Ovary (tissue), 9 donors: Measurements from ENCODE around the gene SERINC5. TPM values are rescaled to one million over a fixed set of nuclear protein-coding genes. Genes with fewer than 3 reads are reported as not detected.

Experiments used
- DNase-seq, 5 donors: peaks; one replicate each; pipeline ENCODE4 v3.0.0-alpha.2; 2019 to 2020
- H3K27ac ChIP-seq, 2 donors: fragments of 200-600 bp; one replicate each; pipeline versions ENCODE4 v1.5.1 to v1.8.0; 2019 to 2022
- H3K27me3 ChIP-seq: fragments of 200-600 bp; one replicate; pipeline ENCODE4 v1.8.0; 2022
- H3K36me3 ChIP-seq: fragments of 200-600 bp; sonication (generic); one replicate; pipeline ENCODE4 v1.5.1; 2019
- H3K4me1 ChIP-seq: one replicate; pipeline ENCODE4 v1.8.1; 2013; ENCODE audit warnings: mild to moderate bottlenecking, moderate library complexity; ENCODE audit not compliant: insufficient read depth
- H3K4me3 ChIP-seq: fragments of 200-600 bp; sonication (generic); one replicate; pipeline ENCODE4 v1.5.1; 2017
- H3K9me3 ChIP-seq, 2 donors: fragments of 200-600 bp in 1 of 2; sonication (generic) in 1 of 2; one replicate each; pipeline versions ENCODE4 v1.5.1 to v1.8.1; 2013 to 2019; ENCODE audit warnings: mild to moderate bottlenecking in 1 of 2, moderate library complexity in 1 of 2
- CTCF ChIP-seq, 3 donors: fragments of 450-650 bp in 2 of 3; fragments of 200-600 bp in 1 of 3; IDR thresholded peaks; one replicate each; pipeline versions ENCODE4 v1.5.1 to v1.8.0; 2016 to 2022; ENCODE audit warnings: antibody characterized with exemption in 3 of 3, mild to moderate bottlenecking in 1 of 3
- EP300 ChIP-seq: sonication (generic); formaldehyde crosslinking; IDR thresholded peaks from one replicate; pipeline ENCODE4 v1.6.1; 2017; ENCODE audit warnings: antibody characterized with exemption
- POLR2A ChIP-seq: fragments of 450-650 bp; IDR thresholded peaks from one replicate; pipeline ENCODE4 v1.6.1; 2017; ENCODE audit warnings: antibody characterized with exemption, mild to moderate bottlenecking, moderate library complexity
- WGBS, 3 donors: extraction: QIAGEN DNeasy Blood & Tissue Kit in 1 of 3; methylation state at CpG; one replicate each; pipeline versions ENCODE4 v1.1.5 to v1.1.7; 2013 to 2017; 5-methylcytosine and 5-hydroxymethylcytosine counted together
- intact Hi-C, 4 donors: fragments of 100-400 bp; cut with DNase I; formaldehyde crosslinking; loops; one replicate each; pipeline versions ENCODE4 v1.11.0 to v1.15.1; 2022 to 2023
- polyA plus RNA-seq, 2 donors: library from polyadenylated mRNA; stranded (reverse); fragments of 200-250 nt in 1 of 2; fragments of 350-450 nt in 1 of 2; fragmentation: Illumina TruSeq in 1 of 2; extraction: RNeasy Lipid Tissue Mini Kit (QIAGEN cat#74804) in 1 of 2; gene quantifications; one replicate each; pipeline ENCODE4 v1.2.3, GENCODE V29; 2013 to 2014
- total RNA-seq, 7 donors: library from RNA; depleted of rRNA in 2 of 7; stranded (reverse); fragments of >200 nt in 2 of 7; fragmentation: NEBNext Ultra II Directional in 3 of 7; extraction: Animal tissue kit (Norgen Biotek cat#: 25700) in 3 of 7; gene quantifications; one replicate each; pipeline versions ENCODE4 v1.1.0 to v1.2.4, GENCODE V29; 2016 to 2023
- donor health status: DM: no; HTN: no; CAD: no; lungs with moderate emphysema.
- donor health status: DM: no; HTN: no; CAD: no.
- donor health status: Bipolar disorder and iron deficiency.
- donor health status: DM: yes; HTN: yes; CAD: no.
- donor health status: DM: no; HTN: no; CAD: no.
- donor health status: DM: yes; HTN: yes; CAD: no.

The SERINC5 gene
- total and polyA plus RNA-seq, 9 donors = 12.7 to 88.7 (median 44.5) TPM

DNA sequence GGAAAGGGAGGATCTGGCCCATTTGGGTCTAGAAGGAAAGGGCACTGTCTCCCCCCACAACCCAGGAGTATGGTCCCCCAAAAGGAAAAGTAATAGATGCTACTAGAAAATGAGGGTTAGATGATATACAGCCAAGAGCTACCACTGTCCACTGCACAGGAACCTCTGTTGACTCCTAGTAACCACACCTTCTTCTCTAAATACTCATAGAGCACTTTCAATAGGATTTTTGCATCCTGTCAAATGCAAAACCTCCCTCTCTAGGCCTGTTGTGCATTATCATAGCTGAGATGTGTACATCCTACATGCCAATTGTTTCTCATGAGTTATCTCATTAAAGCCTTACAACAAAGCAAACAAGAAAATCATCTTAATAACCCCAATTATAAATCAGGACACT is 153.9 kb downstream of the SERINC5 start:
- no peak overlapping the region for H3K27ac ChIP-seq
- intact Hi-C loops = loop anchor here in 1 of 4 donors (10.0 kb wide), 1 partner anchor 163 kb away; no protein-coding TSS in a partner anchor
- H3K9me3 ChIP-seq = no peaks in the 10 kb centered on the region
- no peaks in the 10 kb centered on the region for H3K36me3 ChIP-seq
- no peaks in the 10 kb centered on the region for H3K27me3 ChIP-seq
- TF ChIP-seq EP300 = no peak
- TF ChIP-seq POLR2A = no peak
- TF ChIP-seq CTCF (IDR thresholded peaks at IDR 0.05) = no peak
- DNase-seq = no peak
- H3K4me3 ChIP-seq = no peak overlapping the region
- H3K4me1 ChIP-seq = peaks cover 8% of the 10 kb centered on the region

- 89 to 94% (median 93%) methylated on average over 10 of the region's 10 CpGs for WGBS, 3 donors
- no peaks in the 10 kb centered on the region for H3K9me3 ChIP-seq
- H3K27ac ChIP-seq = no peak overlapping the region
- peaks cover 2% of the 10 kb centered on the region for H3K4me1 ChIP-seq
- no peaks in the 10 kb centered on the region for H3K36me3 ChIP-seq
- no peaks in the 10 kb centered on the region for H3K27me3 ChIP-seq
- no peak for DNase-seq
- intact Hi-C loops = loop anchor here in 3 of 4 donors (5.0 to 10.0 kb wide), 2 partner anchors 177 to 210 kb away; no protein-coding TSS in a partner anchor
- no peak overlapping the region for H3K4me3 ChIP-seq
- no peak for TF ChIP-seq CTCF (IDR thresholded peaks at IDR 0.05)
- TF ChIP-seq POLR2A = no peak
- no peak for TF ChIP-seq EP300
These were observed 158.4 kb downstream of the SERINC5 start for GRCh38 chr5:80097451-80097850.

DNA sequence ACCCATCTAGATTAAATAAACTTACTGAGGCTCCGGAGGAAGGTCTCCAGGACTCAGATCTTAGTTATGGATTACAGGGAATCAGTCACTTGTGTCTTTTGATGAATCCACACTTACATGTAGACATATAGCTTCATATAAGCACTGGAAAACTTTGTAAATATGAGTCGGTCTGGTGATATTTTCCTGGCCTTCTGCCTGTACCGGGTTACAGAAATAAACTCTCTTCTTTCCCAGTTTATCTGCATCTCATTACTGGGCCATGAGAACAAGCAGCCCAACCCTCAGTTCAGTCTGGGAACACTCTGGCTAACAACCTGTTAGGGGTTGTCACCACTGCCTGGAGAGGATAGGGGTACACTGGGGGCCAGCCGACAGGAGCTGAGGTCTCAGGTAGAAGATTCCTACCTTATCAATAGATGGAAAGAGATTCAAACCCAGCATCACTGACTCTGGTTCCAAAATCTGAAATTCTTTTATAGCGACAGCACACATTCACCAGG is 161.6 kb downstream of the SERINC5 start:
- WGBS, 3 donors = 43 to 60% (median 55%) methylated on average over 5 of the region's 5 CpGs
- Histone ChIP-seq H3K27ac (no peak overlapping the region), H3K27me3 (no peaks in the 10 kb centered on the region), H3K4me3 (no peak overlapping the region), H3K4me1 (no peaks in the 10 kb centered on the region), H3K9me3 (no peaks in the 10 kb centered on the region), H3K36me3 (no peaks in the 10 kb centered on the region)
- intact Hi-C loops = loop anchor here in 2 of 4 donors (5.0 to 10.0 kb wide), 2 partner anchors 181 to 213 kb away; no protein-coding TSS in a partner anchor
- no peak for DNase-seq
- TF ChIP-seq CTCF (IDR thresholded peaks at IDR 0.05) = no peak

DNA sequence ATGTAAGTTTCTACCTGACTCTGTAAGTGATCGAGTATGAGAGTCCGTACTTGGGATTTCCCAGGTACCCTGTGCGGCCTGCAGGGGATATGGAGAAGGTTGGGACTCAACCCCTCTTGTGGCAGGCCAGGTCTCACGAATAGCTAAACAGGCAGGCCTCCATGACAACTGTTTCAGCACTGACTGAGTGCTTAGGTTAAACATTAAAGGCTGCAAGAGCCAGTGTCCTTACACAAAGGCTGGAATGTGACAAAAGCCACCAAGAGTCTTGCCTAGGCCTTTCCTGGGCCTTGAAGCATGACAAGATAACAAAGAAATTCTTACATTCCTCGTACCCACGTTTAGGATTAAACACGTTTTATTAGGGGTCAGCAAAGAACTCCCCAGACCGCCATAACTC is 162.1 kb downstream of the SERINC5 start:
- WGBS, 3 donors = 47 to 86% (median 83%) methylated on average over 8 of the region's 8 CpGs

More for the DNA sequence above, 162.1 kb downstream of the SERINC5 start:
- H3K4me3 ChIP-seq = no peak overlapping the region
- intact Hi-C loops = loop anchor here in 2 of 4 donors (5.0 to 10.0 kb wide), 2 partner anchors 181 to 214 kb away; no protein-coding TSS in a partner anchor
- no peak for DNase-seq
- TF ChIP-seq CTCF (IDR thresholded peaks at IDR 0.05) = no peak
- TF ChIP-seq EP300 = no peak
- TF ChIP-seq POLR2A = no peak
- no peak overlapping the region for H3K27ac ChIP-seq
- no peaks in the 10 kb centered on the region for H3K4me1 ChIP-seq
- H3K9me3 ChIP-seq = no peaks in the 10 kb centered on the region
- no peaks in the 10 kb centered on the region for H3K36me3 ChIP-seq
- no peaks in the 10 kb centered on the region for H3K27me3 ChIP-seq
